Liver (tissue), 9 donors: ENCODE results near the gene GTF2IRD1. TPM values are rescaled to one million over a fixed set of nuclear protein-coding genes. Genes with fewer than 3 reads are reported as not detected.

Source experiments
- DNase-seq: peaks from one replicate; pipeline ENCODE4 v3.0.0-alpha.2; 2017; ENCODE audit warnings: low spot score
- H3K27ac ChIP-seq, 2 donors: one replicate each; pipeline ENCODE4 v1.7.0; 2013; ENCODE audit warnings: inconsistent platforms in 2 of 2, low read length in 2 of 2, control low read depth in 1 of 2, low read depth in 1 of 2, mild to moderate bottlenecking in 1 of 2
- H3K27me3 ChIP-seq, 4 donors: one replicate each; pipeline versions ENCODE4 v1.6.1 to v1.7.0; 2013; ENCODE audit warnings: low read length in 3 of 4, inconsistent platforms in 1 of 4, mild to moderate bottlenecking in 1 of 4, moderate library complexity in 1 of 4; ENCODE audit not compliant: control insufficient read depth in 4 of 4, insufficient read depth in 4 of 4
- H3K36me3 ChIP-seq, 4 donors: one replicate each; pipeline versions ENCODE4 v1.6.1 to v1.7.0; 2013; ENCODE audit warnings: low read length in 3 of 4, mild to moderate bottlenecking in 3 of 4, low read depth in 1 of 4, moderate library complexity in 1 of 4; ENCODE audit not compliant: control insufficient read depth in 4 of 4, insufficient read depth in 3 of 4
- H3K4me1 ChIP-seq, 4 donors: one replicate each; pipeline versions ENCODE4 v1.6.1 to v1.7.0; 2013; ENCODE audit warnings: low read length in 3 of 4, mild to moderate bottlenecking in 3 of 4, moderate library complexity in 1 of 4; ENCODE audit not compliant: control insufficient read depth in 4 of 4, insufficient read depth in 4 of 4
- H3K4me3 ChIP-seq, 3 donors: one replicate each; pipeline versions ENCODE4 v1.6.1 to v1.7.0; 2013; ENCODE audit warnings: low read length in 3 of 3, control low read depth in 1 of 3, low read depth in 1 of 3, mild to moderate bottlenecking in 1 of 3
- H3K9ac ChIP-seq, 2 donors: one replicate each; pipeline ENCODE4 v1.7.0; 2013; ENCODE audit warnings: low read length in 2 of 2, mild to moderate bottlenecking in 2 of 2, moderate library complexity in 2 of 2, control low read depth in 1 of 2, low read depth in 1 of 2
- H3K9me3 ChIP-seq, 4 donors: one replicate each; pipeline versions ENCODE4 v1.6.1 to v1.7.0; 2013; ENCODE audit warnings: low read length in 3 of 4; ENCODE audit not compliant: control insufficient read depth in 4 of 4
- ATF3 ChIP-seq: IDR thresholded peaks from 2 replicates; pipeline ENCODE4 v1.6.1; 2016; ENCODE audit warnings: antibody characterized with exemption
- CTCF ChIP-seq: fragments of 150-350 bp; IDR thresholded peaks from 2 replicates; pipeline ENCODE4 v1.5.1; 2017; ENCODE audit warnings: improper control_type of control experiment, low read depth, low read length; ENCODE audit not compliant: missing input control
- EGR1 ChIP-seq, 2 donors: IDR thresholded peaks; 2 replicates each; pipeline ENCODE4 v1.6.1; 2016 to 2018; ENCODE audit warnings: antibody characterized with exemption in 2 of 2, low read depth in 2 of 2
- FOXA1 ChIP-seq: IDR thresholded peaks from 2 replicates; pipeline ENCODE4 v1.6.1; 2016; ENCODE audit warnings: antibody characterized with exemption
- FOXA2 ChIP-seq: IDR thresholded peaks from 2 replicates; pipeline ENCODE4 v1.6.1; 2016; ENCODE audit warnings: antibody characterized with exemption
- GABPA ChIP-seq, 2 donors: IDR thresholded peaks in 1 of 2; conservative IDR thresholded peaks in 1 of 2; 2 replicates each; pipeline ENCODE4 v1.6.1; 2016; ENCODE audit warnings: antibody characterized with exemption in 2 of 2, mild to moderate bottlenecking in 1 of 2, moderate library complexity in 1 of 2
- HNF4A ChIP-seq, 2 donors: conservative IDR thresholded peaks; 2 replicates each; pipeline ENCODE4 v1.6.1; 2016; ENCODE audit warnings: antibody characterized with exemption in 2 of 2, mild to moderate bottlenecking in 2 of 2
- HNF4G ChIP-seq: IDR thresholded peaks from 2 replicates; pipeline ENCODE4 v1.6.1; 2016; ENCODE audit warnings: antibody characterized with exemption
- JUND ChIP-seq, 2 donors: IDR thresholded peaks; 2 replicates each; pipeline ENCODE4 v1.6.1; 2016; ENCODE audit warnings: antibody characterized with exemption in 2 of 2
- MAX ChIP-seq: IDR thresholded peaks from 2 replicates; pipeline ENCODE4 v1.6.1; 2016; ENCODE audit warnings: antibody characterized with exemption
- NR2F2 ChIP-seq: IDR thresholded peaks from 2 replicates; pipeline ENCODE4 v1.6.1; 2016; ENCODE audit warnings: antibody characterized with exemption
- RAD21 ChIP-seq, 2 donors: IDR thresholded peaks; 2 replicates each; pipeline ENCODE4 v1.6.1; 2016; ENCODE audit warnings: antibody characterized with exemption in 2 of 2, mild to moderate bottlenecking in 2 of 2
- REST ChIP-seq: IDR thresholded peaks from 2 replicates; pipeline ENCODE4 v1.6.1; 2016; ENCODE audit warnings: antibody characterized with exemption, mild to moderate bottlenecking
- RXRA ChIP-seq, 2 donors: IDR thresholded peaks; 2 replicates each; pipeline ENCODE4 v1.6.1; 2017 to 2018; ENCODE audit warnings: antibody characterized with exemption in 2 of 2, mild to moderate bottlenecking in 1 of 2
- SP1 ChIP-seq: IDR thresholded peaks from 2 replicates; pipeline ENCODE4 v1.6.1; 2018; ENCODE audit warnings: antibody characterized with exemption, mild to moderate bottlenecking
- TAF1 ChIP-seq: conservative IDR thresholded peaks from 2 replicates; pipeline ENCODE4 v1.6.1; 2016; ENCODE audit warnings: antibody characterized with exemption, mild to moderate bottlenecking
- YY1 ChIP-seq: IDR thresholded peaks from 2 replicates; pipeline ENCODE4 v1.6.1; 2016; ENCODE audit warnings: antibody characterized with exemption, mild to moderate bottlenecking
- ZBTB33 ChIP-seq: IDR thresholded peaks from 2 replicates; pipeline ENCODE4 v1.6.1; 2016; ENCODE audit warnings: antibody characterized with exemption
- WGBS: extraction: QIAGEN DNeasy Blood & Tissue Kit; methylation state at CpG from one replicate; pipeline ENCODE4 v1.1.7; 2013; 5-methylcytosine and 5-hydroxymethylcytosine counted together
- polyA plus RNA-seq, 2 donors: library from polyadenylated mRNA; stranded (reverse) in 1 of 2; unstranded in 1 of 2; fragments of 200-250 nt in 1 of 2; fragments of >200 nt in 1 of 2; fragmentation: Nextera tagmentation in 1 of 2; extraction: Ambion mirVana in 1 of 2; gene quantifications; one replicate each; pipeline versions ENCODE4 v1.2.1 to v1.2.3, GENCODE V29; 2013 to 2015
- total RNA-seq, 2 donors: library from RNA; depleted of rRNA; stranded (reverse); fragments of >200 nt; gene quantifications; one replicate each; pipeline ENCODE4 v1.2.3, GENCODE V29; 2014
- donor health status: healthy.
- donor health status: healthy.
- donor health status: healthy.
- donor health status: healthy.
- donor health status: healthy.

Gene GTF2IRD1
- total and polyA plus RNA-seq, 4 donors = 2.0 to 7.4 (median 3.3) TPM

GRCh38 chr7:74575811-74576210 is 122.1 kb downstream of the GTF2IRD1 start:
- H3K4me3 ChIP-seq = no peak overlapping the region
- no peak overlapping the region for H3K27ac ChIP-seq
- TF ChIP-seq RAD21 (IDR thresholded peaks at IDR 0.05) = no peak
- TF ChIP-seq SP1 = no peak
- TF ChIP-seq REST = no peak
- TF ChIP-seq NR2F2 = no peak
- no peak for DNase-seq
- no peaks in the 10 kb centered on the region for H3K36me3 ChIP-seq
- no peaks in the 10 kb centered on the region for H3K27me3 ChIP-seq
- WGBS = 95% methylated on average over 7 of the region's 7 CpGs
- H3K9ac ChIP-seq = no peak overlapping the region
- no peaks in the 10 kb centered on the region for H3K9me3 ChIP-seq
- H3K4me1 ChIP-seq = peaks cover 3 to 14% (median 9%) of the 10 kb centered on the region in 4 donors

- no peaks in the 10 kb centered on the region for H3K27me3 ChIP-seq
- 27% methylated on average over 22 of the region's 22 CpGs for WGBS
- H3K27ac ChIP-seq = peak overlapping the region; percentile 88 to 92
- no peaks in the 10 kb centered on the region for H3K9me3 ChIP-seq
- H3K4me3 ChIP-seq = no peak overlapping the region
- H3K36me3 ChIP-seq = no peaks in the 10 kb centered on the region
- TF ChIP-seq FOXA2 (peak; percentile 68), RXRA (IDR thresholded peaks at IDR 0.05) (peak; percentile 84 to 87), CTCF (no peak), REST (peak; percentile 83), MAX (peak; percentile 82), ZBTB33 (no peak), YY1 (peak; percentile 84), GABPA (IDR thresholded peaks at IDR 0.05 in 1 of 2, conservative IDR thresholded peaks at IDR 0.05 in 1 of 2) (no peak), NR2F2 (no peak), HNF4G (peak; percentile 94), RAD21 (IDR thresholded peaks at IDR 0.05) (peak; percentile 31 to 34), HNF4A (conservative IDR thresholded peaks at IDR 0.05) (peak; percentile 90 to 94), JUND (IDR thresholded peaks at IDR 0.05) (peak; percentile 36 to 73), SP1 (peak; percentile 99), TAF1 (peak; percentile 84), EGR1 (IDR thresholded peaks at IDR 0.05; ENCODE audit: low read depth in 2 of 2) (no peak), ATF3 (peak; percentile 39), FOXA1 (peak; percentile 69)
- peak overlapping the region in 1 of 2 donors; percentile 42 for H3K9ac ChIP-seq
- DNase-seq = peak; percentile 64
- H3K4me1 ChIP-seq = peaks cover 4 to 16% (median 11%) of the 10 kb centered on the region in 4 donors
Observed at GRCh38 chr7:74579800-74580685, 126.3 kb downstream of the GTF2IRD1 start.
